Measurements from ENCODE around the gene TSC22D1. TPM values are rescaled to one million over a fixed set of nuclear protein-coding genes. Genes with fewer than 3 reads are reported as not detected.

Gene TSC22D1
- total and polyA plus RNA-seq, 3 experiments from 2014 or later, result 8.5 to 10.3 (median 10.0) TPM

DNA sequence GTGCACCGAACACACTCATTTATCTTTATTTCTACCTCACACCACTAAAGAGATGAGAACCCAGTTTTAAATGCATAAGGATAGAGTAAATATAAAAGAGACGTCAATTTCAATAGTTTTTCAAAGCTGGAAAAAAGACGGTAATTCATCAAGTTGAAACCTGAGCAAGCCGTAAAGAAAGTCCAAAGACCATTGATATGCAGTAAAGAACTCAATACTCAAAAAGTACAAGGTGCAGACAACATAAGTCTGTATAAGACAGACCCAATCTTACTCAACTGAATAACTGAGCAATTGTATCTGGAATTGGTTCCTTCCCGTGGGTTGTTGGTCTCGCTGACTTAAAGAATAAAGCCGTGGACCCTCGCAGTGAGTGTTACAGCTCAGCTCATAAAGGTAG lies 120.4 kb downstream of the TSC22D1 start:
- Histone ChIP-seq H3K36me3 (ENCODE audit: insufficient read depth, low read length) (no peaks in the 10 kb centered on the region), H3K27ac (ENCODE audit: low read depth, low read length) (no peak overlapping the region), H3K4me3 (ENCODE audit: low read length) (no peak overlapping the region), H3K27me3 (ENCODE audit: insufficient read depth, low read length, poor library complexity, severe bottlenecking) (no peaks in the 10 kb centered on the region), H3K4me1 (ENCODE audit: insufficient read depth, low read length) (no peaks in the 10 kb centered on the region), H3K9me3 (ENCODE audit: low read length) (no peaks in the 10 kb centered on the region)
- H3K27ac Mint-ChIP-seq, result peak overlapping the region in 1 of 8 donors; percentile 27
- no peaks in the 10 kb centered on the region for H3K27me3 Mint-ChIP-seq
- peaks cover 5 to 19% (median 7%) of the 10 kb centered on the region in 3 donors for H3K4me1 Mint-ChIP-seq
- no peak overlapping the region for H3K4me3 Mint-ChIP-seq
- ChIA-PET POLR2A (no interaction called here), CTCF (no interaction called here)
- H3K36me3 Mint-ChIP-seq, result peaks cover 1 to 4% (median 1%) of the 10 kb centered on the region in 3 donors
- H3K9me3 Mint-ChIP-seq, result no peaks in the 10 kb centered on the region
- DNase-seq, result no peak

DNA sequence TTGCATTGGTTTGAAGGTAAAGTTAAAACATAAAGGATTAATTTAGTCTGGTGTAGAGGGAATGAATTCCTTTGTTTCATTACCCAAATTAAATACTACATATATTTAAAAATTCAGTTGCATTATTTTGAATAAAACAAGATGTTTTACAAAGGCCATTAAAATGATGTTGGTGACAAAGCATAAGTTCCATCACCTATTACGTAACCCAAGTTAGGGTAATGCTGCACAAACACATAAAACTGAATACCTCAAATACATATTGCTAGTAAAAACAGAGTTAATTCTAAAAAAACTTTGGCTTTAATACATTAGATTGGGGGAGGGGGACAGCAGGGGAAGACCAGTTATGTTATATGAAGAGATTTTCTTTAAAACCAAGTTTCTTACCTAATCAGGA lies 122.2 kb downstream of the TSC22D1 start:
- no peaks in the 10 kb centered on the region for H3K4me1 ChIP-seq (ENCODE audit: insufficient read depth, low read length)
- ChIA-PET POLR2A (no interaction called here), CTCF (no interaction called here)
- Mint-ChIP-seq H3K4me3 (no peak overlapping the region), H3K9me3 (no peaks in the 10 kb centered on the region), H3K36me3 (peaks cover 1 to 7% (median 4%) of the 10 kb centered on the region in 3 donors), H3K27me3 (no peaks in the 10 kb centered on the region), H3K4me1 (peaks cover 5 to 15% (median 7%) of the 10 kb centered on the region in 3 donors), H3K27ac (no peak overlapping the region)
- H3K4me3 ChIP-seq (ENCODE audit: low read length), result no peak overlapping the region
- no peaks in the 10 kb centered on the region for H3K9me3 ChIP-seq (ENCODE audit: low read length)
- no peaks in the 10 kb centered on the region for H3K36me3 ChIP-seq (ENCODE audit: insufficient read depth, low read length)
- no peak overlapping the region for H3K27ac ChIP-seq (ENCODE audit: low read depth, low read length)
- no peak for DNase-seq
- H3K27me3 ChIP-seq (ENCODE audit: insufficient read depth, low read length, poor library complexity, severe bottlenecking), result no peaks in the 10 kb centered on the region

DNA sequence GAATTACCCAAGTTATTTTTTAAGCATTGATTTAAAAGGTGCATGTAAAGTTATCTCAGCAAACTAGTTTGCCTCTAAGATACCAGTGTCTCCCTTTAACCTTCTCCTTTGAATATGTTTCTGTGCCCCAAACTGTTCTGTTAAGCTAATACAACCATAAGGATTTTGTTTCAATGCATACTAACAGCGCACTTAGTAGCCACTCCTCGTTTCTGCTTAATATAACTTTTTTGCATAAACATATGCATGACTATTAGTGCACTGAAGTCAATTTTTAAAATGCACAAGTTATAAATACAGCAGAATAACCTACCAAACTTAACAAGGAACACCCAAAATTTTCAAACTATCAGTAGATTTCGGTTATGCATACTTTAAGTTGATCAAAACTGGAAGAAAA lies 123.1 kb downstream of the TSC22D1 start:
- Mint-ChIP-seq H3K36me3 (peaks cover 1 to 7% (median 4%) of the 10 kb centered on the region in 3 donors), H3K9me3 (no peaks in the 10 kb centered on the region), H3K4me1 (peaks cover 3 to 7% (median 4%) of the 10 kb centered on the region in 3 donors), H3K4me3 (no peak overlapping the region), H3K27me3 (no peaks in the 10 kb centered on the region), H3K27ac (no peak overlapping the region)
- H3K27ac ChIP-seq (ENCODE audit: low read depth, low read length), result no peak overlapping the region
- H3K4me3 ChIP-seq (ENCODE audit: low read length), result no peak overlapping the region
- no peaks in the 10 kb centered on the region for H3K27me3 ChIP-seq (ENCODE audit: insufficient read depth, low read length, poor library complexity, severe bottlenecking)
- no peaks in the 10 kb centered on the region for H3K4me1 ChIP-seq (ENCODE audit: insufficient read depth, low read length)
- DNase-seq, result no peak
- CTCF ChIA-PET, result no interaction called here
- POLR2A ChIA-PET, result no interaction called here
- no peaks in the 10 kb centered on the region for H3K9me3 ChIP-seq (ENCODE audit: low read length)
- H3K36me3 ChIP-seq (ENCODE audit: insufficient read depth, low read length), result no peaks in the 10 kb centered on the region

DNA sequence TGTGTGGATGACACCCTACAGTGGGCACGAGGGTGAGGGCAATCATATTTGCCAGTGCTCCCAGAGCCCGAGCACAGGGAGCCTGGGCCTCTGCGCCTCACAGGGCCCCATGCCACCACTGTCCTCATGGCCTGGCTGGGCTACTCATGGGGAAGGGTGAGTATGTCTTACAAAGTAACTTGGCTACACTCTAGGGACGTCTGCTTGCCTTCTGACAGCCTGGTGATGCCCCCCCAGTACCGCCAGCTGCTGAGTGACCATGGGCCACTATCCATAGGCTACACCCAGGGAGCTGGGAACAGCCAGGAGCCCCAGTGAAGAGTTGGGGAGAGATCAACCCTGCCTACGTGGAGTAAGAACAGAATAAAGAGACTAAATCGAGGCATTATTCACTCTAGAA lies 123.7 kb downstream of the TSC22D1 start:
- Mint-ChIP-seq H3K4me1 (peaks cover 0 to 3% (median 2%) of the 10 kb centered on the region in 3 donors), H3K4me3 (no peak overlapping the region), H3K36me3 (peaks cover 1 to 7% (median 4%) of the 10 kb centered on the region in 3 donors), H3K27me3 (no peaks in the 10 kb centered on the region), H3K9me3 (no peaks in the 10 kb centered on the region), H3K27ac (peak overlapping the region in 1 of 8 donors; percentile 78)
- POLR2A ChIA-PET, result no interaction called here
- DNase-seq, result no peak
- Histone ChIP-seq H3K27ac (ENCODE audit: low read depth, low read length) (no peak overlapping the region), H3K9me3 (ENCODE audit: low read length) (no peaks in the 10 kb centered on the region), H3K27me3 (ENCODE audit: insufficient read depth, low read length, poor library complexity, severe bottlenecking) (no peaks in the 10 kb centered on the region), H3K4me1 (ENCODE audit: insufficient read depth, low read length) (no peaks in the 10 kb centered on the region), H3K4me3 (ENCODE audit: low read length) (no peak overlapping the region), H3K36me3 (ENCODE audit: insufficient read depth, low read length) (no peaks in the 10 kb centered on the region)
- CTCF ChIA-PET, result no interaction called here

DNA sequence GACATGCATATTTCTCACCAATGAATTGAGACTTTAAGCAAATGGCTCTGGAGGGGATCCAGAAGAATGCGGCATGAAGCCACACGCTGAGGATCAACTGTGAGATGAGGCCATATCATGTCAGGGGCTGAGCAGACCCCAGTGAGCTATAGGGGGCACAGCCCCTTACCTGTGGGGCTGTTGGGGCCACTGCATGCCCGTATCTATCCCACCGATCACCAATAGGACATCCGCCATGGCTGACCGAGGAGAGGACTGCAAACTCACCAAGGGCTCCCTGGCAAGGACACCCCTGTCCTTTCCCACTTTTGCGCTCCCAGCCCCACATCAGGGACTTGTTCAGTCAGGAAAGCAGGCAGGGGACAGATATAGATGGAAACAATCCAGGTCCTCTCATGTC lies 124.5 kb downstream of the TSC22D1 start:
- no peak overlapping the region for H3K4me3 Mint-ChIP-seq
- H3K27ac ChIP-seq (ENCODE audit: low read depth, low read length), result no peak overlapping the region
- no peaks in the 10 kb centered on the region for H3K27me3 ChIP-seq (ENCODE audit: insufficient read depth, low read length, poor library complexity, severe bottlenecking)
- H3K36me3 ChIP-seq (ENCODE audit: insufficient read depth, low read length), result no peaks in the 10 kb centered on the region
- H3K27ac Mint-ChIP-seq, result no peak overlapping the region
- CTCF ChIA-PET, result no interaction called here
- POLR2A ChIA-PET, result no interaction called here
- DNase-seq, result no peak
- peaks cover 0 to 3% (median 2%) of the 10 kb centered on the region in 3 donors for H3K4me1 Mint-ChIP-seq
- H3K9me3 Mint-ChIP-seq, result no peaks in the 10 kb centered on the region
- peaks cover 1 to 7% (median 4%) of the 10 kb centered on the region in 3 donors for H3K36me3 Mint-ChIP-seq
- H3K9me3 ChIP-seq (ENCODE audit: low read length), result no peaks in the 10 kb centered on the region
- H3K4me1 ChIP-seq (ENCODE audit: insufficient read depth, low read length), result no peaks in the 10 kb centered on the region
- H3K27me3 Mint-ChIP-seq, result no peaks in the 10 kb centered on the region
- no peak overlapping the region for H3K4me3 ChIP-seq (ENCODE audit: low read length)

DNA sequence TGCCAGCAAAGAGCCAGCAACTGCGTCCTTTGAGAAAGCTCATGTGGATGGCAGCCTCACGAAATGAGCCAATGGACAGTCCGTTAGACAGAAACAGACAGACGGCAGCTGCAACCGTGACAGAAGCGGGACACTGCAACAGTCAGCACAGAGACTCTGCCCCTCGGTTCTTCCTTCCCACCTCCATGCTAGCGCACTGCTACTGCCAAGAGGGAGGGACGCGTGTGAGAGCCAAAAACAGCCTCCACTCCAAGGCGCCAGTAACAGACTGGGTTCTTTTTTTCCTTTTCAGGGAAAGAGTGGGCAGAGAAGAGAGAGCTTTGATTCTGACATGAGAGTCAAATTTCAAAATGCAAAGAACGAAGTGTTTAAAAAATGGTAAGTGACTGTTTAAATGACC lies 125.0 kb downstream of the TSC22D1 start:
- H3K36me3 ChIP-seq (ENCODE audit: insufficient read depth, low read length), result no peaks in the 10 kb centered on the region
- no peak overlapping the region for H3K27ac ChIP-seq (ENCODE audit: low read depth, low read length)
- peaks cover 0 to 3% (median 2%) of the 10 kb centered on the region in 3 donors for H3K4me1 Mint-ChIP-seq
- ChIA-PET POLR2A (no interaction called here), CTCF (no interaction called here)
- no peak overlapping the region for H3K4me3 Mint-ChIP-seq
- no peaks in the 10 kb centered on the region for H3K9me3 ChIP-seq (ENCODE audit: low read length)
- no peaks in the 10 kb centered on the region for H3K27me3 Mint-ChIP-seq
- no peaks in the 10 kb centered on the region for H3K4me1 ChIP-seq (ENCODE audit: insufficient read depth, low read length)
- H3K27ac Mint-ChIP-seq, result peak overlapping the region in 1 of 8 donors; percentile 27
- H3K27me3 ChIP-seq (ENCODE audit: insufficient read depth, low read length, poor library complexity, severe bottlenecking), result no peaks in the 10 kb centered on the region
- H3K9me3 Mint-ChIP-seq, result no peaks in the 10 kb centered on the region
- H3K4me3 ChIP-seq (ENCODE audit: low read length), result no peak overlapping the region
- peaks cover 1 to 7% (median 4%) of the 10 kb centered on the region in 3 donors for H3K36me3 Mint-ChIP-seq
- no peak for DNase-seq

DNA sequence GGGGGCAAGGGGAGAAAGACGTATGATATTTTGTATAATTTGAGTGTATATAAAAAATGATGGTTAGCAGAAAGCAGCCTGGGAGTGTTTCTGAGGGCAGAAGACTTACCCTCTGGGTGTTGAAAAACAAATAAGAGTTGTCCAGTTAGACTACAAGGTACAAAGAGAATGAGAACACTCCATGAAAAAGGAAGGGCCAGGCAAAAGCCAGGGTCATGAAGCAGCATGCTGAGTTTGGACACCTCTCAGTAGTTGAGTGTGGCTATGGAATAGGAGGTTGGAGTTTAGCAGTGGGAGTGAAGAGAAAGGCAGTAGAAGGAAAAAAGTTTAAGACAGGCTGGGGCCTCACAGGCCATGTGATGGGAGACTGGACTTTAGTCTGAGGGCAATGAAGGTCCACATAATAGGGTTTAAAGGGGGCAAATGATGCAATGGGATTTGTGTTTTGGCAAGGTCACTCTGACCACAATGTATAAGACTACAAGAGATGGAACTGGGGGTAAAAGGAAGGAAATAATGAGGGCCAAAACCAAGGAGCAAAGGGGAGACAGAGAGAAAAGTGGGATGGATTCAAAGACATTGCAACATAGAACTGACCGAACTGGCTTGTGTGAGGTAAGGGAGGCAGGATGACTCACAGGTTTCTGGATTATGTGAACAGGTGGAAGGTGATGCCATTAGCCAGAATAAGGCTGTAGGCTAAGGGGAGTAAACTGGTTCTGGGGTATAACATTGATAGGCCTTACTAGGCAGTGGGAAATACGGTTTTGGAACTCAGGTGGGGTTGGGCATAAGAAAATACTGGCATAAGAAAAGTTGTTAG lies 125.9 kb downstream of the TSC22D1 start:
- peaks cover 0 to 3% (median 0%) of the 10 kb centered on the region in 3 donors for H3K4me1 Mint-ChIP-seq

DNA sequence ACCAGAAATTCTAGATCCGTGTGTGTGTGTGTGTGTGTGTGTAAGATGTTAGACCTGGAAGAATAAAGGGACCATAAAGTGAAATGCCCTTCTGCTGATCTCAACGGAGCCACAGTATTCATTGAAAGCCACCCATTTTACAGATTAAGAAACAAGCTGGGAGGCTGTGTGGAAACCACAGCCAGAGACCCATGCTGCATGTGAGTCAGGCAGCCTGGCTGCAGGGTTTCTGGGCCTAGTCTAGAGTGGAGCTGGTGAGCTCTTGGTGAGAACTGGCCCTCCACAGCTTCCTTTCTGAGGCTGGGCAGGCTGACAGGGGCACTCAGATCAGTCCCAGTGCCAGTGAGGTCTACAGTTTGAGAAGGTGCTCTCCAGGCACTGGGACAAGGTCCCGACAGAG lies 127.3 kb downstream of the TSC22D1 start:
- Mint-ChIP-seq H3K27me3 (no peaks in the 10 kb centered on the region), H3K4me3 (peak overlapping the region in 1 of 7 donors; percentile 8), H3K27ac (peak overlapping the region in 1 of 8 donors; percentile 16), H3K36me3 (peaks cover 0 to 7% (median 0%) of the 10 kb centered on the region in 3 donors), H3K4me1 (peaks cover 0 to 1% (median 0%) of the 10 kb centered on the region in 3 donors), H3K9me3 (no peaks in the 10 kb centered on the region)
- ChIA-PET POLR2A (no interaction called here), CTCF (no interaction called here)
- Histone ChIP-seq H3K27ac (ENCODE audit: low read depth, low read length) (no peak overlapping the region), H3K27me3 (ENCODE audit: insufficient read depth, low read length, poor library complexity, severe bottlenecking) (no peaks in the 10 kb centered on the region), H3K4me1 (ENCODE audit: insufficient read depth, low read length) (no peaks in the 10 kb centered on the region), H3K36me3 (ENCODE audit: insufficient read depth, low read length) (no peaks in the 10 kb centered on the region), H3K4me3 (ENCODE audit: low read length) (no peak overlapping the region), H3K9me3 (ENCODE audit: low read length) (no peaks in the 10 kb centered on the region)
- DNase-seq, result no peak

More for the DNA sequence above, 125.9 kb downstream of the TSC22D1 start:
- CTCF ChIA-PET, result no interaction called here
- Mint-ChIP-seq H3K4me3 (no peak overlapping the region), H3K27ac (peak overlapping the region in 2 of 8 donors; percentile 13 to 18), H3K9me3 (no peaks in the 10 kb centered on the region), H3K36me3 (peaks cover 0 to 7% (median 0%) of the 10 kb centered on the region in 3 donors), H3K27me3 (no peaks in the 10 kb centered on the region)
- no peaks in the 10 kb centered on the region for H3K36me3 ChIP-seq (ENCODE audit: insufficient read depth, low read length)
- no peak for DNase-seq
- H3K27ac ChIP-seq (ENCODE audit: low read depth, low read length), result no peak overlapping the region
- POLR2A ChIA-PET, result no interaction called here
- no peak overlapping the region for H3K4me3 ChIP-seq (ENCODE audit: low read length)
- no peaks in the 10 kb centered on the region for H3K27me3 ChIP-seq (ENCODE audit: insufficient read depth, low read length, poor library complexity, severe bottlenecking)
- H3K4me1 ChIP-seq (ENCODE audit: insufficient read depth, low read length), result no peaks in the 10 kb centered on the region
- H3K9me3 ChIP-seq (ENCODE audit: low read length), result no peaks in the 10 kb centered on the region

Measured in CD8-positive, alpha-beta memory T cell (primary cell).